KBM-7 (cell line): ENCODE results near the gene SULT1A2.
"Not testable (repeated sequence)": the region's sequence is repeated elsewhere in the genome, so short reads cannot be mapped to it uniquely, and the experiment has no call there.

Experiments used
- DNase-seq: peaks from one replicate; pipeline ENCODE4 v3.0.0-alpha.2; 2015
- in situ Hi-C: fragments of 300-500 bp; cut with MboI; formaldehyde crosslinking; loops from 2 replicates; pipeline ENCODE4 v1.14.3; 2020; ENCODE audit warnings: low sequenced_read_pairs, low pct_unique_long_range_greater_than_20kb, mixed read lengths

The SULT1A2 gene

DNA sequence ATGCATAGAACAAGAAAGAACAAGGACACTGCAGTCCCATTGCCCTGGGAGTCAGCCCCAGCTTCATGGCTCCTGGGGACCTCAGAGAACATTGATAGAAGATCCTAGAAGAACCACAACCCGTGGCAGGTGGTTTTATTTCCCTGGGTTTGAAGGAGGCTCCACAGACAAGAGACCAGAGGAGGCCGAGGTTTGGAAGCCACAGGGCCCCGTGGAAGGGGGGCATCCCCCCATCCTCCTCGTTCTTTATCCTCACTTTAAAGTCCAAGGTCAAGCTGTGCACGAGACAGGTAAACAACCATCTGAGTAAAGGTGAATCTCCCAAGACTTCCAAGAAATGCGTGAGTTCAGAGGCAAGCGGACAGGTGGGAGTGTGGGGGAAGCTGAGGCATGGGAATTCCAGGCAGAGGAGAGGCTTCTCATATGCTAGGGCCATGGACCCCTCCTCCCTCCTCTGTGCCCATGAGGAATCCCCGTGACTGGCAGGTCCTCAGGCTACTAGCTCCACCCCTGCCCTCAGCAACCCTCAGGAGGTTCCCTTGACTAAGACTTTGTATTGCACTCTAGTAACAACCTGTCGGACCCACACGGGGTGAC lies 13.8 kb upstream of the SULT1A2 start:
- no peak for DNase-seq
- in situ Hi-C loops: no loop called here

DNA sequence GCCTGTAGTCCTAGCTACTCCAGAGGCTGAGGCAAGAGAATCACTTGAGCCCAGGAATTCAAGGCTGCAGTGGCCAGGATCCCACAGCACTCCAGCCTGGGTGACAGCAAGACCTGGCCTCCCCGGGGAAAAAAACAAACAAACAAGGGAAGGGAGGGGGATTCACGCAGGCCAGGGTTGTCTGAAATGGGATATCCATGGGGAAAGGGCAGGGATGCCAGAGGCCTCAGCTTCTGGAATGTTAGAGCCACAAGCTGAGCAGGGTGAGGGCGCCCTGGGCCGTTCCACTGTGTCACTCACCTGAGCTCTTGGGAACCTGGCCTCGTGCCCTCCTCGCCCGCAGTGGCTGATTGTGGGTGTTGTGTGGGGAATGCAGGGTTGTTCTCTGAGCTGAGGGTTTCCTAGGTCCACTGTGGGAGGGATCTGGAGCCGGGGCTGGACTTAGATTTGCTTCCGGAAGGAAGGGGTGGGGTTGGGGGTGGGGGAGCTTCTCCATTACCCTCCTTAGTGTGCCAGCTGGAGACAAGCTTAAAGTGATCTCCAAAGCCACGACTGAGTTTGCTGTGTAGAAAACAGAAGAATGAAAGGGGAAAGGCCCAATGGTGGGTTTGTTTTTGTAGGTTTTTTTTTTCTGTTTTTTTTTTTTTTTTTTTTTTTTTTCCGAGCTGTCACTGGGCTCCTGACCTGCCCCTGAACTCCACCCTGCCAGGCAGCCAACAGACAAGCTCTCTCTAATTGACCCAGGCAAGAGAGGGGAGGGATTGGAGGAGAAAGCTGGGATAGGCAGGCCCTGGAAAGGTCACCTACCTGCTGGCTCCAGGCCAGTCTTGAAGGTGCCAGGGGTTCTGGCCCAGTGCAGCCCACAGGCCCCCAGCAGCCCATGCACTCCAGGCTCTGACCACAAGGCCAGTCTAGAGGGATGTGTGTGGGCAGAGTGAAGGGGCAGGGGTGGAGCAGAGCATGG lies 13.1 kb upstream of the SULT1A2 start, which contains the start of gene SULT1A1:
Gene SULT1A1 (minus strand): TSS at position 414 of the 964 bp plus-strand sequence. CDS start 1,189 bp downstream, outside the sequence.
- in situ Hi-C loops: no loop called here

DNA sequence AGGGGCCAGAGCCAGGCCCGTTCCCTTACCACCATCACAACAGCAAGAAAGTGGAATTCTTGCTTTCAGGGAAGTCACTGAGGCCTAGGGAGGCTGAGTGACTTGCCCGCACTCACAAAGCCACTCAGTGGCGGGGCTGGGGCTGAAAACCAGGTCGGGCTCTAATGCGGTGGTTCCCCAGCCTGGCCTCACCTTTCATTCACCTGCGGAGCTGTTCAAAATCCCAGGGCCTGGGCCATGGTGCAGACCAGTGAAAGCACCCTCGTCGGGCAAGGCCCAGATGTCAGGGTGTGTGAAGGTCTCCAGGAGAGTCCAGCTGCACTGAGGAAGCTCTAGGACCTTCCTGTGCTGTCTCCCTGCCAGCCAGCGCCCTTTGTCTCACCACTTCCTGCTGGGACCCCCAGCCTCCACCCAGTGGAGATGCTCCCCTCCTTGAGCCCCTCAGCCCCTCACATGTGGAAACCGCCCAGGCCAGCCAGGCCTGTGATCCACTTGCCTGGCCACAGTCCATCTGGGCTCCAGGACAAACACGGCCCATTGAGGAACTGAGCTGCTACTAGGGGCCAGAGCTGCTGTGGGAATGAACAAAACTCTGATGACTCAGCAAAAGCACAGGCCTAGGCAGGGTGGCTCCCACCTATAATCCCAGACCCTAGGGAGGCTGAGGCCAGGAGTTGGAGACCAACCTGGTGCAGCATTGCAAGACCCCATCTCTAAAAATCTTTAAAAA lies 12.2 kb upstream of the SULT1A2 start:
- DNase-seq, in situ Hi-C loops: not testable (repeated sequence)

More for the DNA sequence above, 13.1 kb upstream of the SULT1A2 start, which contains the start of gene SULT1A1:
- DNase-seq: no peak

DNA sequence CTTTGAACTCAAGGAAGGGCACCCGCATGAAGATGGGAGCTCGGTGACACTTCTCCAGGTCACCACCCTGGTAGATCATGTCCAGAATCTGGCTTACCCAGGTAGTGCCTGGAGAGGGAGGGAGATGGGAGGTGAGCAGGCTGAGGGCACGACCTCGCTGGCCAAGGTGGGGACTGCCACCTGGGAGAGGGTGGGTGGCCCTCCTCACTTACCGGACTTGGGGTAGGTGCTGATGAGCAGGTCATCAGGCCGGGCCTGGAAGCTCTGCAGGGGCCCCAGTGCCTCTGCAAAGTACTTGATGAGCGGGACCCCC lies 11.6 kb upstream of the SULT1A2 start:
- in situ Hi-C loops, DNase-seq: not testable (repeated sequence)

DNA sequence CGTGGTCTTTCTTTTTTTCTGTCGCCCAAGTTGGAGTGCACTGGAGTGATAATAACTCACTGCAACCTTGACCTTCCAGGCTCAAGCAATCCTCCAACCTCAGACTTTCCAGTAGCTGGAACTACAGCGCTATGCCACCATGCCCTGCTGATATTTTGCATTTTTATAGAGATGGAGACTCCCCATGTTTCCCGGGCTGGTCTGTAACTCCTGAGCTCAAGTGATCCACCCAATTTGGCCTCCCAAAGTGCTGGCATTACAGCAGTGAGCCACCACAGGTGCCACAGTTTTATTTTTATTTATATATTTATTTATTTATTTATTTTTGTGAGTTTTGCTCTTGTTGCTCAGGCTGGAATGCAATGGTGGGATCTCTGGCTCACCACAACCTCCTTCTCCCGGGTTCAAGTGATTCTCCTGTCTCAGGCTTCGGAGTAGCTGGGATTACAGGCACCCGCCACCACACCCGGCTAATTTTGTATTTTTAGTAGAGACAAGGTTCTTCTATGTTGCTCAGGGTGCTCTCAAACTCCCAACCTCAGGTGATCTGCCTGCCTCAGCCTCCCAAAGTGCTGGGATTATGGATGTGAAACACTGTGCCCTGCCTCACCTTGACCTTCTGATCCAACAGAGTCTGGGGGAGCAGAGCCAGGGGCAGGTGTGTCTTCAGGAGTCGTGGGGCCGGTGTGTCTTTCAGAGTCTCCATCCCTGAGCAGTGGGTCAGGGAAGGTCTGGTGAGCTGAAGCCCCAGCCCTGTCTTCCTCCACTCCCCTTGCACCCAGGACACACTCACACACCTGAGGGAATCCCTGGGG lies 11.0 kb upstream of the SULT1A2 start:
- in situ Hi-C loops: not testable (repeated sequence)

DNA sequence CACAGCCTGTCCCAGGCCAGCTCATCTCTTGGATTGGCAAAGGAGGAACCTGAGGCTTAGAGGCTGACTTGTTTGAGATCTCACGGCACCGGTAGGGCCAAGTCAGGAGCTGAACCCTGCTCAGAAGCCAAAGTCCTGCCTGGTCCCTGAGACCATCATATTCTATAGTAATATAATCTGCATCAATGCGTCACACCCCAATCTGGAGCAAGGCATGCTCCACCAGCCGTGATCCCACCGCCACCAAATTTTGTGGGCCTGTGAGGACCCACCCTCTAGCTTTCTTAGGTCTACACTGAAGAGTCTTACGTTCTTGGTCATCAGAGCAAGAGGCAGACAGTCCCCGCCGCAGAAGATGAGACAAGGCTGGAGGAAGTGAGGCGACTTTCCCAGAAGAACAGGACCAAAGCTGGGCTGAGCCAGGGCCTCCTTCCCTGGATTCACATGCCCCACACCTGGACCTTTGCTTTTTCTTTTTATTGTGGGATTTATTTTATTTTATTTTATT lies 10.3 kb upstream of the SULT1A2 start:
- in situ Hi-C loops: no loop called here

More for the DNA sequence above, 11.0 kb upstream of the SULT1A2 start:
- DNase-seq: not testable (repeated sequence)

DNA sequence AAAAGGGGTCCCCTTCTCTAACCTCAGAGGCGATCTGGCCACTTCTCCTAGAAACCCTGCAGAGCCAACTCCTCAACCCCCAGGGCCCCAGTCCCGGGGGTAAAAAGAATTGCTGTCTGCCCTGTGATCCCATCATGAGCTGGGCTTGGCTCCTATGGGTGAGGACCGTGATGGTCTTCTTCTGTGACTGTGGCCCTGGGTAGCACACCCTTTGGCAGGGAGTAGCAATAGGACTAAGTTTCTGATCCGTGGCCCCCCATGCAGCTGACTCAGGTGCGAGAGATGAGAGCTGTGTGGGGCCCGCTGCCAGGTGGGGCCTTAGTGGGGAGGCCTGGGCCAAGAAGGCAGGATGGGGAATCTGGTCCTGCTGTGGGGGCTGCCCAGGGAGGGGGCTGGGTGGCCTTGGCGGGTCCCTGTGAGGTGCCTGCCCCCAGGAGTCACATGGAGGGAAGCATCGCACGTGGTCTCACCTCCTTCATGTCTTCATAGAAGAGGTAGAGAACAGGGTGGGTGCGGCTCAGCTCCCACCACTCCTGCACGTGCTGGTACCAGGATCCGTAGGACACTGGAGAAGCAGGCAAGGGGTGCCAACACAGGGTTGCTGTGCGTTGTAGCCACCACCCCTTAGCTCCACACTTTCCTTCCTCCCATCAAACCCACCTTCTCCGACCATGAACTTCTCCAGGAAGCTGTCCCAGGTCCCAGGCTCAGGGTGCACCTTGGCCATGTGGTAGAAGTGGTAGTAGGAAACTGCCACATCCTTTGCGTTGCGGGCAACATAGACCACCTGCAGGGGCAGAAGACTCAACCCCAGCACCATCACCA lies 9.7 kb upstream of the SULT1A2 start:
- DNase-seq: no peak
- in situ Hi-C loops: no loop called here

More for the DNA sequence above, 10.3 kb upstream of the SULT1A2 start:
- no peak for DNase-seq

DNA sequence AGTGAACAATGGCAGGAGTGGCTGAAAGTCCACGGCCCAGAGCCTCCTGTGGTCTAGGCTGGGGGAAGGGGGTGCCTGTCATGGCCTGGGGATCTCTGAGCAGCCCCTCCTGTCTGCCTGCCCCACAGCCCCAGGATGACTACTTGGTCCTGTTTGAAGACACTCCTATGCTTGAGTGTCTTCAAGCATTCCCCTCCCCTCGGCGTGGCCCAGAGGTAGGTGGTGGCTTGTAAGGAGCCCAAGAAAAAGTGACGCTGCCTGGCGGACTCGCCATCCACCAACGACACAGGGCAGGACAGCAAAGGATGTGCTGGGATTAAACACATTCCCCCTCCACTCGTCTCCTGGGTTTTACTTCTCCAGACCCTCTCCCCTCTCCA lies 7.3 kb upstream of the SULT1A2 start:
- no peak for DNase-seq
- in situ Hi-C loops: no loop called here

DNA sequence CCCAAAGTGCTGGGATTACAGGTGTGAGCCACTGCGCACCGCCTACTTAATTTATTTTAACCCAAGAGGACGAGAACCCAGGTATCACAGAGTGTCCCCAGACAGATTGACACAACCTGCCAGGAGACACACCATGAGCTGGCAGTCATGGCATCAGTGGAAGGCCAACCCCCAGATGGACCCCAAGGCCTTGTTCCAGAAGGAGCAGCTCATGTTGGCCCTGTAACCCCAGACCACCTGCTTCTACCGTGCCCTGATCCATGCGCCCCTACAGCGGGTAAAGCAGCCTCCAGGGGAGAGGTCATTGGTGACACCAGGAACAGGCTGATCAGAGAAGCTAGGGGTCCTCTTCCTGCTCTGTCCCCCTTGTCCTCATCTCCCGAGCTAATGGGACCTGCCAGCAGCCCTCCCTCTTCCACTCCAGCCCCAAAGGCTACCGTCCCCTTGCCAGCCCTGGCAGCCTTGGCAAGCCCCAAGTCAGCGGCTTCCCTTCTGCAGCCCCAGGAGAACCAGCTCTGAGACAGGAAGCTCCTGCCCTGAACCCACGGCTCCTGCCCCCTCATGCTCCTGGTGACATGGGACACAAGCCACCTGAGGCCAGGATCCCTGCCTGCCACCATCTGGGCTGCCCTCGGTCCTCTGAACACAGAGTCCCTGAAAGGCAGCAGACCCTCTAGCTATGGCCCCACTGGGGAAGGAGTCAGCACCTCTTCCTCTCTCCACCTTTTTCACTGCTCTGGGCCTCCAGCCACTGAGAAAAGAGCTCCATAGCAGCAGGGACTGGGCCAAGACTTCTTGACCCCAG lies 6.7 kb upstream of the SULT1A2 start:
- in situ Hi-C loops: no loop called here

DNA sequence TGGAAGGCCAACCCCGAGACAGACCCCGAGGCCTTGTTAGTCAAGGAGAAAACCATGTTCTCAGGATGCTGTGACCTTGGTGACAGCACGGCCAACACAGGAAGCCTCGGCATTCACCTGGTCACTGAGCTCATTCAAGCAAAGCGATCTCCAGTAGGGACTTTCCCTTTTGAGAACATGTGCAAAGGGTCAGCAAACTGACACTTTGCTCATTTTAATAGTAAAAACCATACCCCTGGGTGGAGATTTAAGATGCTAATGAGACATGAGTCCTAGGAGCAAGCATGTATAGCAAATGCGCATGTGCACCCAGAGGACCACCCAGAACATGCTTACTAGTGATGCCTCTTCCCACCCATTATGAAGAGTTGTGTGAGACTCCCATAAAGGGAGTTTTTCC lies 5.7 kb upstream of the SULT1A2 start:
- no peak for DNase-seq
- in situ Hi-C loops: no loop called here

More for the DNA sequence above, 6.7 kb upstream of the SULT1A2 start:
- no peak for DNase-seq

DNA sequence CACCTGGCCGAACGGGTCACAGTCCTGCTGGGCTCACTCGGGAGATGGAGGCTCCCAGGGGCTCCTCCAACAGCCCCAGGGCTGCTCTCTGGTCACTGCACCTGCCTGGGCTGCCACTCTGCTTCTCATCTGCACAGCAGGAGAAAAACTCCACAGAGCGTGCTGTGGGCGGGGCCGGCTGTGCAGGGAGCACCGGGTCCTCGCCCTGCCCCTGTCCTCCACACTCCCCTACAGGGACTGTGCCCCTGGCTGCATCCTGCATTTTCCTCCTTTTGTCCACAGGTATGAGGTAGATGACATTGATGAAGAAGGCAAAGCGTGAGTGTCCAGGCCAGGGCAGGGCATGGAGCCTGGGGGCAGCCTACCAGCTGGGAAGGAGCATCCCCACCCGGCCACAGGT lies 5.2 kb upstream of the SULT1A2 start:
- DNase-seq, in situ Hi-C loops: not testable (repeated sequence)

DNA sequence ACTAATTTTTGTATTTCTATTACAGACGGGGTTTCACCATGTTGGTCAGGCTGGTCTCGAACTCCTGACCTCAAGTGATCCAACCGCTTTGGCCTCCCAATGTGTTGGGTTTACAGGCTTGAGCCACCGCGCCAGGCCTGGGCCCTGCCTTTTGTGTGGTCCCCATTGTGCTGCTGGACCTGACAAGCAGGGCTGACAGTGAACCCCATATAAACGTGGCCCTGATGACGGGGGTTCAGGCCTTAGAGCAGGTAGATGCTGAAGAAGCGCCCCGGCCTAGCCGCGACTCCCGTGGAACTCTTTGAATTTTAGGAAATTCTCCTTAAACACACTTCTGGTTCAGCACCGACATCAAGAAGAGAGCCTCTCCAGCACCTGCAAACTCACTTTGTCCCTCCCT lies 4.7 kb upstream of the SULT1A2 start:
- DNase-seq, in situ Hi-C loops: not testable (repeated sequence)

DNA sequence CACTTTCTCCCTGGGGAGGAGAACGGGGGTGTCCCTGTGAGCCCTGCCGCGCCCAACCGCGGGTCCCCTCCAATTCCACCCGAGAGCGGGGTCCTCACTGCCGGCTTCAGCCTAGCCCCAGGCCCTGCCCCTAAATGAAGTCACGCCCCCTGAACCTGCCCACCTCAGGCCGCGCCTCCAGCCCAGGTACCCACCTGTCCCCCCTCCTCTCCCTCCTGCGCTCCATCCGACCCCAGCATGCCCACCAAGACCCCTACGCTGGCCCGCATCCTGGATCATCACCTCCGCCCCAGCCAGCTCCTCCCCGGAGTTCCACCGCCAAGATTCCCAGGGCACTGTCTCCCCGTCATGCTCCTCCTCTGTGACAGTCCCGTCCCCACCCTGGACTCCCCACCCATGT lies 4.1 kb upstream of the SULT1A2 start:
- in situ Hi-C loops, DNase-seq: not testable (repeated sequence)

DNA sequence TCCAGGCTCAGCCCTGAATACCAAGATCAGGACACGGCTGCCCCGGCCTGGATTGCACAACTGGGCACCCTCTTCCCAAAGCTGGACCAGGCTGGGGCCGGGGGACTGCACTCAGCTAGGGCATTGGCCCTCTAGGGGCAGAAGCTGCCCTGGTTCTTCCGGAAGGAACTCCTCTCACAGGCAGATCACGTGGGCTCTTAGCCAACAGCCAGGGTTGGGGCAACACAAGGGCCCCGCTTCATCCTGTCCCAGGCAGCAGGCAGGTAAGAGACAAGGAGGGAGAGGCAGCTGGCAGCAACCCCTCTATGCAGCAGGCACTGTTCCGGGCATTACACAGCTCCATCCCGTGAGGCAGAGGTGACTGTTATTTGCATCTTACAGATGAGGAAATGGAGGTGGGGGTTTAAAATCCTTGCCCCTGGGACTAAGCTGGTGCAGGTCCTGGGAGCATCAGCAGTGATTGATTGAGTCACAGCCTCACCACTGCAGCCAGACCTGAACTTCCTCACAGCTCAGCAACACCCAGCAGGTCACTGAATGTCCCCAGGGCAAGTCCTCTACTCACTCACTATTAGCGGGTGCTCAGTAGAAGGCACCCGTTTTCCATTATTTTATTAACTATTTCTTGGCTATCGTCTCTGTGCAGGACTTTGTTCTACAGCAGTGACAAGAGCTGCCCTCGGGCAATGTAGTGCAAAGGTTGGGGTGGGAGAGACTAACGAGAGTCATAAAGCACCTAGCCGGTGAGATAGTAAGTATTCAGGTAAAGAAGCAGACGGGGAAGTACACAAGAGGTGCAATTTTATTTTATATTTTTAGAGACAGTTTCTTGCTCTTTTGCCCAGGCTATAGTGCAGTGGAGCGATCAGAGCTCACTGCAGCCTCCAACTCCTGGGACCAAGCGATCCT lies 2.8 kb upstream of the SULT1A2 start:
- in situ Hi-C loops, DNase-seq: not testable (repeated sequence)

DNA sequence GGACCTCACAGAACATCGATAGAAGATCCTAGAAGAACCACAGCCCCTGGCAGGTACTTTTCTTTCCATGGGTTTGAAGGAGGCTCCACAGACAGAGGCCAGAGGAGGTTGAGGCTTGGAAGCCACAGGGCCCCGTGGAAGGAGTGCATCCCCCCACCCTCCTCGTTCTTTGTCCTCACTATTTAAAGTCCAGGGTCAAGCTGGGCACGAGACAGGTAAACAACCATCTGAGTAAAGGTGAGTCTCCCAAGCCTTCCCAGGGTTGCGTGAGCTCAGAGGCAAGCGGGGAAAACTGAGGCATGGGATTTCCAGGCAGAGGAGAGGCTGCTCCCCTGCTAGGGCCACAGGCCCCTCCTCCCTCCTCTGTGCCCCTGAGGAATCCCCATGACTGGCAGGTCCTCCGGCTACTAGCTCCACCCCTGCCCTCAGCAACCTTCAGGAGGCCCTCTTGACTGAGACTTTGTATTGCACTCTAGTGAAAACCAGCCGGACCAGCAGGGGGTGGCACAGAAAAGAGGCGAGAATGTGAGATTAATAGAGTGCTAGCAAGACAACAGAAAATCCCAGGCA lies 927 bp upstream of the SULT1A2 start:
- peak; percentile 71 for DNase-seq
- in situ Hi-C loops: no loop called here

DNA sequence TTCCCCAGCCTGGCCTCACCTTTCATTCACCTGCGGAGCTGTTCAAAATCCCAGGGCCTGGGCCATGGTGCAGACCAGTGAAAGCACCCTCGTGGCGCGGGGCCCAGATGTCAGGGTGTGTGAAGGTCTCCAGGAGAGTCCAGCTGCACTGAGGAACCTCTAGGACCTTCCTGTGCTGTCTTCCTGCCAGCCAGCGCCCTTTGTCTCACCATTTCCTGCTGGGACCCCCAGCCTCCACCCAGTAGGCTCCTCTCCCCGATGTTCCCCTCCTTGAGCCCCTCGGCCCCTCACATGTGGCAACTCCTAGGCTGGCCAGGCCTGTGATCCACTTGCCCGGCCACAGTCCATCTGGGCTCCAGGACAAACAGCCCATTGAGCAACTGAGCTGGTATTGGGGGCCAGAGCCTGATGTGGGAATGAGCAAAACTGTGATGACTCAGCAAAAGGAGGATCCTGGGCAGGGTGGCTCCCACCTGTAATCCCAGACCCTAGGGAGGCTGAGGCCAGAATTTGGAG lies 677 bp downstream of the SULT1A2 start:
- in situ Hi-C loops: no loop called here

More for the DNA sequence above, 677 bp downstream of the SULT1A2 start:
- no peak for DNase-seq
